GM21619 (cell line): Measurements from ENCODE around the gene ADGRE2.
"Not testable (repeated sequence)": the region's sequence is repeated elsewhere in the genome, so short reads cannot be mapped to it uniquely, and the experiment has no call there.

ENCODE experiments used
- ATAC-seq: cut with Tn5 transposase; IDR thresholded peaks from one replicate; pipeline ENCODE4 v1.9.1; 2021; ENCODE audit not compliant: unreplicated experiment

ADGRE2 gene

GRCh38 chr19:14780622-14781225, 2.4 kb upstream of the ADGRE2 start:
- ATAC-seq, result not testable (repeated sequence)

GRCh38 chr19:14779151-14779550, 791 bp upstream of the ADGRE2 start:
- ATAC-seq, result no peak

DNA sequence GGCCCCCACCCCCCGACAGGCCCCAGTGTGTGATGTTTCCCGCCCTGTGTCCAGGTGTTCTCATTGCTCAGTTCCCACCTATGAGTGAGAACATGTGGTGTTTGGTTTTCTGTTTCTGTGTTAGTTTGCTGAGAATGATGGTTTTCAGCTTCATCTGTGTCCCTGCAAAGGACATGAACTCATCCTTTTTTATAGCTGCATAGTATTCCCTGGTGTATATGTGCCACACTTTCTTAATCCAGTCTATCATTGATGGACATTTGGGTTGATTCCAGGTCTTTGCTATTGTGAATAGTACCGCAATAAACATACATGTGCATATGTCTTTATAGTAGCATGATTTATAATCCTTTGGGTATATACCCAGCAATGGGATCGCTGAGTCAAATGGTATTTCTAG, 715 bp downstream of the ADGRE2 start:
- ATAC-seq, result not testable (repeated sequence)

DNA sequence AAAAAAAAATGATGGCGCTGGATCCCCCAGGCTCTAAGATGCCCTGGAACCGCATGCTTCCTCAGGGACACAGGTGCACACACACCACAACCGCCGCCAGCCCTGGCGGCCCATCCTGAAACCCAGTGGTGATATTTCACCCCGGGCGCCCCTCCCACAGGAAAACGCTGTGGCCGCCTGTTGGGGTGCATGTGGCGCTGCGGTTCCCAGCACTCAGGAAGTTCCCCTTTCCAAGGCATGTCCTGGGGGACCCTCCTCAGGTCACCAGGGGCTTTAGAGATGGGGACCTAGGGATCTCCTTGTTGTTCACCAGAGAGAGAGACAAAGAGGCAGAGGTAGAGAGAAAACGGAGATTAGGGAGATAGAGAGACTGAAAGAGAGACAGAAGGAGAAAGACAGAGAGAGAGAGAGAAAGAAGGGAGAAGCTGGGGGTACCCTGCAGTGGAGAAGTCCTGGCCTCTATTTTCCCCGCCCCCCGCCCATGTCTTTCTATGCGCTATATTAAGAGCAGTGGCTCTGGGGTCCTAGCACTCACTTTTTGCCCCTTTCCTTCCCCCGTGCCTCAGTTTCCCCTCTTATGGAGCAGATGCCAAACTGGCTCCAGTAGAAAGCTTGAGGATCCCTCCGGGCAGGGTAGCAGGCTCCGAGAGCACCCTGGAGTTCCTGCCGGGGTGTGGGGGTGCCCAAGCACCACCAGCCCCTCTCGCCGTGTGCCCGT, 2.3 kb downstream of the ADGRE2 start:
- ATAC-seq, result no peak

DNA sequence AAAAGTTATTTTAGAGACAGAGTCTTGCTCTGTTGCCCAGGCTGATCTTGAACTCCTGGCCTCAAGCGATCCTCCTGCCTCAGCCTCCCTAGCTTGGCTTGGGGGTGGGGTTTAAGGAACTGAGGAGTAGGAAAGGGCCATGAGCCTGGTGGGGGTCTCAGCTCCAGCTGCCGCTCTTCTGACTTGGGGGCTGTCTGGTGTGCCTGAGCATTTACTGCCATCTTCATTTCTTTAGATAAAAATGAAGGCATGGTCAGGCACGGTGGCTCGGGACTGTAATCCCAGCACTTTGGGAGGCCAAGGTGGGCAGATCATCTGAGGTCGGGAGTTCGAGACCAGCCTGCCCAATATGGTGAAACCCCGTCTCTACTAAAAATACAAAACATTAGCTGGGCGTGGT, 3.0 kb downstream of the ADGRE2 start:
- not testable (repeated sequence) for ATAC-seq

DNA sequence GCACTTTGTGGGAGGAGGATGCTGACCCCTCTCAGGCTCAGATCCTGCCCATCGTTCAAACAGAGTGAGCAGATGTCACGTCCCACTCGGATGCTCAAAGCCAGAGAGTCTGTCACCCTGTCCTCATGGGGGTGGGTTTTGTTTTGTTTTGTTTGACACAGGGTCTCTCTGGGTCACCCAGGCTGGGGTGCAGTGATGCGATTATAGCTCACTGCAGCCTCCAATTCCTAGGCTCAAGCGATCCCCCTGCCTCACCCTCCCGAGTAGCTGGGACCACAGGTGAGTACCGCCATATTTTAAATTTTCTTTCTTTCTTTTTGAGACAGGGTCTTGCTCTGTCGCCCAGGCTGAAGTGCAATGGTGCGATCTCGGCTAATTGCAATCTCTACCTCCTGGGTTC, 4.0 kb downstream of the ADGRE2 start:
- no peak for ATAC-seq

DNA sequence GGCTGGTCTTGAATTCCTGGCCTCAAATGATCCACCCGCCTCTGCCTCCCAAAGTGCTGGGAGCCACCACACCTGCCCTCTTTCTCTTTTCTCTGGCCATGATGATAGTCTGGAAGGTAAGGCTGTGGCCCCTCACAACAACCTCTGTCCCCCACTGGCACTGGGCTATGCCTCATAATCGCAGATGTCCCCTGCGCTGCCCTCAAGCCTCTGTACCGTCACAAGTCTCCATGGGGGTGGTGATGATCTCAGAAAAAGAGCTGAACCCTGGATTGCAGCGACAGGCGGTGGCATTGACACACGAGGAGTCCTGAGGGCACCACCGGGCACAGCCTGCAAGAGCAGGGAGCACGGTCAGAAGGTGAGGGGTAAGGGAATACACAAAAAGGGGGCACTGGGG, 4.6 kb downstream of the ADGRE2 start:
- ATAC-seq, result not testable (repeated sequence)

- no peak for ATAC-seq
Measured at GRCh38 chr19:14772995-14773394, 5.4 kb downstream of the ADGRE2 start.

DNA sequence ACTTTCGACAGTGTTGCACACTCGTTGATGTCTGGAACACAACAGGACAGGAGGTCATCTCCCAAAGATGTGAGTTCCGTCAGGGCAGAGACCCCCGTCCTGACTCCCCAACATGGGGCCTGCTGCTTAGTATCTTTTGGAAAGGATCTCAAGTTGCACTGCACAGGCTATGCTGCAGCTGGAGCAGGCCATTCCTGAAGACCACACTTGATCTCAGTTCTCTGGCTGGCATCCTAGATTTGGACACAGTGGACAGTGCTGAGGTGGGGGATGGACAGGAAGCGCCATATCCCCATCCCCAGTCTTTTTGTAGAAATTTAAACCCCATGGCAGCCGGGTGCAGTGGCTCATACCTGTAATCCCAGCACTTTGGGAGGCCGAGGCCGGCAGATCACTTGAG, 5.9 kb downstream of the ADGRE2 start:
- ATAC-seq, result no peak

DNA sequence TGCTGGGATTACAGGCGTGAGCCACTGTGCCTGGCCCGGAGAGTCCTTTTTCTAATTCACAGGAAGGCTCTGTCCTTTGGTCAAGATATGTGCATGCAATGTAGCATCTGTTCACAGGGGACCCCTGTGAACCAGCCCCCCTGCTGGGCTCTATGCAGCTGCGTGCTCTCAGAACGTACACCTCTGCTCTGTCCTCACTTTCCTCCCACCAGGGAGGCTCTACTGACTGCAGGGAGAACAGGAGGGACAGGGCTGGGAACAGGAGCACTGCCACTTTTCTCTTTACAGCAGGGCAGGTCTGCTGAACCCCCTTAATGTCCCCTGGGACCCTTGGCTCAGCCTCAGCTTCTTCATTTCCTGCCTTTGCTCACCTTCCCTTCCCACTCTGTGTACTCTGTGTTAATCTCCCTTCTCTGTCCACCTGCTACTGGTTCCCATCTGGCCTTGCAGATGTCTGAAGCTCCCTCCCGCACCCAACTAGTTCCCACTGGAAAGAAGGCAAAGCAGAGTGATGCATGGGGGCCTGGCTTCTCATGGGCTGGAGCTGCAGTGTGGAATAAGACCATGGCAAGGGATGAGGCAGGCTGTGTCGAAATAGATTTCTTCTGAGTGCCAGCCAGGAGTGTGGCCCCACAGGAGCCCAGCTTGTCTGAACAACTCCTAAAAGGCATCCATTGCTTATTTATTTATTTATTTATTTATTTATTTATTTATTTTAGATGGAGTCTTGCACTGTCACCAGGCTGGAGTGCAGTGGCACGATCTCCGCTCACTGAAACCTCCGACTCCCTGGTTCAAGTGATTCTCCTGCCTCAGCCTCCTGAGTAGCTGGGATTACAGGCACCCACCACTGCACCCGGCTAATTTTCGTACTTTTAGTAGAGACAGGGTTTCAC, 7.2 kb downstream of the ADGRE2 start:
- ATAC-seq, result no peak

DNA sequence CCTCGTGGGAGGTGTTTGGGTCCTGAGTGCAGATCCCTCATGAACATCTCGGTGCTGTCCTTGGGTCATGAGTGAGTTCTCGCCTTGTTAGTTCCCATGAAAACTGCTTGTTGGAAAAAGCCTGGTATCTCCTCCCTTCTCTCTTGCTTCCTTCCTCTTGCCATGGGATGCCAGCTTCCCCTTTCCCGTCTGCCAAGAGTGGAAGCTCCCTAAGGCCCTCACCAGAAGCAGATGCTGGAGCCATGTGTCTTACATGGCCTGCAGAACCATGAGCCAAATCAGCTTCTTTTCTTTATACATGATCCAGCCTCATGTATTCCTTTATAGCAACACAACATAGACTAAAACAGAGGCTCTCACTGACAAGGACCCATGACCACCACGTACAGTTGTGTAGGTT, 8.2 kb downstream of the ADGRE2 start:
- ATAC-seq, result no peak

DNA sequence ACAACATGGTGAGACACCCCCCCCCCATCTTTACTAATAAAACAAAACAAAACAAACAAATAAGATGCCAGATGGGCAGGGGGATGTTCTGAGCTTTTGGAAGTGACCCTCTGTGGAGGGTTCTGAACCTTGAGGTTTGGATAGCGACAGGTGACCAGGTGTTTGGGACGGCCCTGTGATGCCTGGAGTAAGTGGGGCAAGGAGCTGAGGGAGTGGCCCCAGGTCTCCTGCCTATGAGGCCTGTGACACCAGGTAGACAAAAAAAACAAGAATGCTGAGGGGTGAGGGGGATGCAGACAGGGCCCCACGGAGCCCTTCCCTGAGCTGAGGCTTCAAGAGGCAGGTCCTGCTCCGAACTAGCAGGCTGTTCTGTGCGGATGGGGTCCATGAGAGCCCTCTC, 9.2 kb downstream of the ADGRE2 start:
- no peak for ATAC-seq

- no peak for ATAC-seq
Measured at GRCh38 chr19:14768001-14768400, 10.4 kb downstream of the ADGRE2 start.

DNA sequence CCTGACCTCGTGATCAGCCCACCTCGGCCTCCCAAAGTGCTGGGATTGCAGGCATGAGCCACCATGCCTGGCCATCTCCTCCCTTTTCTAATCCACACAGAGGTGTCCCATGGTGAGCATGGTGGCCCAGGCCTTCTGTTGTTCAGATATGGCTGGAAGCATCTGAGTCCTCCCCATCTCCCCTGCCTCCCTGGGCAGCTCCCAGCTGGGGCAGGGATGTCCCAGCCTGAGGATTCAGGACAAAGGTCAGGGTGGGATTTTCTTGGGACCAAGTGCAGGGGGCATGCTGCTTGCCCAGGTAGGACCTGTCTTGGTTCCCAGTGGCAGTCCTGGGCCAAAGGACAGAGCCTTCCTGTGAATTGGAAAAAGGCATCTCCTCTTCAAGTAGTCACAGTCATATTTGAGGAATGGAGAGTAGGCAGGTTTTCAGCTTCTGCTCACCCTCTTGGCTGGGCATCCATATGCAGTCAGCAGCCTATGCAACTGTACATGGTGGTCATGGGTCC, 10.8 kb downstream of the ADGRE2 start:
- ATAC-seq, result no peak

GRCh38 chr19:14765841-14766240, 12.5 kb downstream of the ADGRE2 start:
- not testable (repeated sequence) for ATAC-seq

DNA sequence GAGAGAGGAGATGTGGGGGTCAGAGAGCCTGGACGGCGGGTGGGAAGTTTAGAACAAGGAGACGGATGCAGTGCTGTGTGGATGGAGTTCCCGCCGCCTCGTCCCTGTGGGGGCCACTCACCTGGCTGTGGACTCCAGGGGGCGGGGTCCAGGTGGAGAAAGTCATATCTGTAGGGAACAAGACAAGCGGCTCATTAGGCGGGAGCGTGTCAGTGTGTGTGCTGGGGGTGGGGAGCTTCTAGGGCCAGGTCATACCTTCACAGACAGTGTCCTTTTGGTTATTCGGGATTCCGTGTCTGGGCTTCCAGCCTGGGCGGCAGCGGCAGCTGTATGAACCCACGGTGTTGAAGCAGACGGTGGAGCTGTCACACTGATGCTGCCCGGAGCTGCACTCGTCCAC, 13.0 kb downstream of the ADGRE2 start:
- not testable (repeated sequence) for ATAC-seq

DNA sequence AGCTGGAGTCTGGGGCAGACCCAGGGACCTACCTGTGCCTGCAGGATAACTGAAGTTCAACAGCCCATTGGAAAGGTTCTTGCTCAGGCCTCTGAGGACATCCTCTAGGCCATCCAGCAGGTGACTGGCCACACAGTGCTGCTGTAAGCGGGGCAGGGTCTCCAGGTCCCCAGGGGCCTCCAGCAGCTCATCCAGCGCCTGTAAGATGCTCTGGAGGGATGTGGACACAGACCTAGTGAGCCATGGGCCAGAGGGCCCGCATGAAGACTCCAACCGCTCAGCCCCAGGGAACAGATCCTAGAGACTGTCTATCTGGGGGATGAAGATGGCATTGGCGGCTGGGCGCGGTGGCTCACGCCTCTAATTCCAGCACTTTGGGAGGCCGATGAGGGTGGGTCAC, 14.0 kb downstream of the ADGRE2 start:
- no peak for ATAC-seq

DNA sequence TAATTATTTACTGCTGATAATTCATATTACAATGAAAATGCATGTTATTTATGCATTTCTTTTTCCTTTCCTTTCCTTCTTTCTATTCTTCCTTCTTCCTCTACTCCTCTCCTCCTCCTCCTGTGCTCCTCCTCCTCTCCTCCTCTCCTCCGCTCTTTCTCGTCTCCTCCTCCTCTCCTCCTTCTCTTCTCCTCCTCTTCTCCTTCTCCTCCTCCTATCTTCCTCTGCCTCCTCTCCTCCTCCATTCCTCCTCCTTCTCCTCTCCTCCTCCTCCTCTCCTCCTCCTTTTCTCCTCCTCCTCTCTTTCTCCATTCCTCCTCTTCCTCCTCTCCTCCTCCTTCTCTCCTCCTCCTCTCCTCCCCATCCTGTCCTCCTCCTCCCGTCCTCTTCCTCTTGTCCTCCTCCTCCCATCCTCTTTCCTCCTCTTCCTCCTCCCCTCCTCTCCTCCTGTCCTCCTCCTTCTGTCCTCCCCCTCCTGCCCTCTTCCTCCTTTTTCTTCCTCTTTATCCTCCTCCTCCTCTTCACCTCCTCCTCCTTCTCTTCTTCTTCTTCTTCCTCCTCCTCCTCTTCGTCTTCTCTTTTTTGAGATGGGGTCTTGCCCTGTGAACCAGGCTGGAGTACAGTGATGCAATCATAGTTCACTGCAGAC, 14.7 kb downstream of the ADGRE2 start:
- ATAC-seq, result no peak

GRCh38 chr19:14762111-14762510, 16.2 kb downstream of the ADGRE2 start:
- ATAC-seq, result no peak

DNA sequence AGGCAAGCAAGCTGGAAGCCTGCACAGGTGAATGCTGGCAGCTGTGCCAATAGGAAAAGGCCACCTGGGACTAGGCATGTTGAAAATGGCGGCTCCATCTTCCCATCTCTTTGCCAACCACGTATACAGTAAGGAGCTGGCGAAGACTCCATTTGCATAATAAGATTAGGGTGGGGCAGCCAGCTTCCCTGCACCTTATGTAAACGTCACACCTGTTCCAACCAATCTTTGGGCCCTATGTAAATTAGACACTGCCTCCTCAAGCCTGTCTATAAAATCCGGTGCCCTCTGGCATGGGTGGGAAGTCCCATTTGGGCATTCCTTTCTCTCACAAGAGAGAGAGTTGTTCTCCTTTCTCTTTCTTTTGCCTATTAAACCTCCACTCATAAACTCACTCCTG, 16.8 kb downstream of the ADGRE2 start:
- no peak for ATAC-seq

DNA sequence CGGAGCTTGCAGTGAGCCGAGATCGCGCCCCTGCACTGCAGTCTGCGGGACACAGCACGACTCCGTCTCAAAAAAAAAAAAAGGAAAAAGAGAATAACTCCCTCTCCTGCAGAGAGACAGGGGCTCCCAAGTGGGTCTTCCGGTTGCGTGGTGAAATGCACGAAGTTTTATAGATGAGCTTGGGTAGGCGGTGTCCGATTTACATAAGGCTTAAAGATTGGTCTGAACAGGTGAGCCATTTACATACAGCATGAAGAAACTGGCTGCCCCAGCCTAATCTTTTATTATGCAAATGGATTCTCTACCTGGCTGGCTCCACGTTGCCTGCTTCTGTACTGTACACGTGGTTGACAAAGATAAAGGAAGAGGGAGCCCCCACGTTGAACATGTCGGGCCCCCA, 19.5 kb downstream of the ADGRE2 start:
- no peak for ATAC-seq
